GM19035 (cell line): ENCODE data around the gene KRTAP5-9.
"Not testable (repeated sequence)": the region's sequence is repeated elsewhere in the genome, so short reads cannot be mapped to it uniquely, and the experiment has no call there.

Experiments used
- ATAC-seq: cut with Tn5 transposase; IDR thresholded peaks from one replicate; pipeline ENCODE4 v1.9.1; 2021; ENCODE audit not compliant: unreplicated experiment

The KRTAP5-9 gene, protein sequence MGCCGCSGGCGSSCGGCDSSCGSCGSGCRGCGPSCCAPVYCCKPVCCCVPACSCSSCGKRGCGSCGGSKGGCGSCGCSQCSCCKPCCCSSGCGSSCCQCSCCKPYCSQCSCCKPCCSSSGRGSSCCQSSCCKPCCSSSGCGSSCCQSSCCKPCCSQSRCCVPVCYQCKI

DNA sequence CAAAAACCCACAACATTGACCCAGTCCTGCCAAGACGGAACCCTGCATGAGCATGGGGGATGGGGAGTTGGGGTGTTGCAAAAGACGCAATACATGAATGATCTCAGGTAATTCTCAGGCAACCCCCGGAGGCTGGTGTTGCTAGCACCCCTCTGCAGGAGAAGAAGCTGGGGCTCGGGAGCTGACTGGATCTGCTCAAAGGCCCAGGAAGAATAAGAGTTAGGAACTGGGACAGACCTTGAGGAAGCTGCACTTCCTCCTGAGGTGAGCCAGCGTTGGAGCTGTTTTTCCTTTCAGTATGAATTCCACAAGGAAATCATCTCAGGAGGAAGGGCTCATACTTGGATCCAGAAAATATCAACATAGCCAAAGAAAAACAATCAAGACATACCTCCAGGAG, at the start of gene KRTAP5-9:
TSS of gene KRTAP5-9 (plus strand) at position 301 of the 400 bp plus-strand sequence. CDS start 238 bp downstream, outside the sequence.
- ATAC-seq, result no peak

- ATAC-seq, result no peak
These were observed 49.1 kb upstream of the KRTAP5-9 start for GRCh38 chr11:71499125-71499524.

- no peak for ATAC-seq
These were observed 48.7 kb upstream of the KRTAP5-9 start for GRCh38 chr11:71499546-71499945.

DNA sequence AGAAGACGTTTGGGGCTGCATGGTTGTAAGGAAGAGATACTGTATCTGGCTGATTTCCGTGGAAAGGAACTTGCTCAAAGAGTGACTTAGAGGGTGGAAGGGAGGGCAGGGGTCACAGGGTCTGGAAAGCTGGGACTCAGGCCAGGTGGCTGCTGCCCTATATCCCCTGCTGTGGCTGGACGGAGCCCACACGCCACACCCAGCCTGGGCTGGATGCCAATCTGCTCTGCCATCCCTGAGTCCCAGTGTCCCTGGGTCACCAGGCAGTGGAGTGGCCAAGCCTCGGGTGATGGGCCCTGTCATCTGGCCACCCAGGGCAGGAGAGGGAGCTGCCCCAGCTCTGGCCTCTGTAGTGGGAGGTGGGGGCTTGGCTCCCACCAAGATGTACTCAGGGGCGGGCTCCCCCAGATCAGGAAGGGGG, 47.6 kb upstream of the KRTAP5-9 start:
- ATAC-seq, result no peak

DNA sequence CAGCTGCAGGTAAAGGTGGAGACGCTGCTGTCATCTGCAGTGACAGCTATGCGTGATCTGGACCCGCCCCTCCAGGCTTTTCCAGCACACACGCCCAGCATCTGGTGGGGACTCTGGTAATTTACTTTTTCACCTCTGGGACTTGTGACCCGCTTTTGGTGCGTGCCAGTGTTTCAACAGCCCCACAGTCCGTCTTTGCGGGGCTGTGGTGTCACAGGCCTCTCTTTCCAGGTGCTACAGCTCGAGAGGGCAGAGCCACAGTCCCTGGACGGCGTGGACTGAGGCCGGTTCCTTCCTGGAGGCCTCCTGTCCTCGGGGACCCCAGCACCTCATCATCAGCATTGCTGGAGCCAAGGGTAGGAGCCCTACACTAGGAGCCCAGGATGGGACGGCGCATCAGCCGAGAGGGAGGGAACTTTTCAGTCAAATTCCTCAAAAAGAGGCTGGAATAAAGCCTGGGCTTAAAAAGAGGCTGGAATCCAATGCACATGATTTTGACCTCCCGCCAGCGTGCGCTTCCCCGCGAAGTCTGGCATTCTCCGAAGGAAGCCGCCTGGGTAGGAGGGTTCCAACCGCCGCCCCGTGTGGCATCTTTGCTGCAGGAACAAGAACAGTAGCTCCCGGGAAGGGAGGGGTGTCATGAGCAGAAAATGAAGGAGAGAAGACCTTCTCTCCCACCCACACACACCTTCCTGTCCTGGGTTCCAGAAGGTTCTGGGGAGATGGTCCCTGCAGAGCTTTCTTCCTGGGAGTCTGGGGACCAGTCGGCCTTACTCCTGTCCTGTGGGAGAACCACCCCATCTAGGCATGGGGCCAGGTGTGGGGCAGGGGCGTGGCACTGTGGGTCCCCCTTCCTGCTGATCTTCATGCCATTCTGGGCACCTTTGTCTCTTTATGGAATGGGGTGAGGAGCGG, 46.9 kb upstream of the KRTAP5-9 start:
- no peak for ATAC-seq

DNA sequence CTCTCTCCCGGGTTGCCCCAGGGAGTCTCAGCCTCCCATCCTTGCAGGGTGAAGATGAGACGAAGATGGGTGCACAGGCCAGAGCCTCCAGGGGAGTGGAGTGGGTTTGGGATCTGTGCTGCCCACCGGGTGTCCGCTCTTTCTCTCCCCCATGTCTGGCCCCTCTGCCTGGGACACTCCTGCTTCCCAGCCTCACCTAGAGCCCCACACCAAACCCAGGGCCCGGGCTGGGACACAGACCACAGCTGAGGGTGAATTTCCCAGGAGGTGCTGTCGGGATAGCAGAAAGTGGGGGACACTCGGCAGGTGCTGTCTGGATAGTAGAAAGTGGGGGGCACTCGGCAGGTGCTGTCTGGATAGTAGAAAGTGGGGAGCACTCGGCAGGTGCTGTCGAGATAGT, 46.2 kb upstream of the KRTAP5-9 start:
- ATAC-seq, result no peak

- ATAC-seq, result no peak
These were observed 45.3 kb upstream of the KRTAP5-9 start for GRCh38 chr11:71502871-71503435.

GRCh38 chr11:71504531-71504930, 43.7 kb upstream of the KRTAP5-9 start:
- ATAC-seq, result no peak

GRCh38 chr11:71505001-71505400, 43.2 kb upstream of the KRTAP5-9 start:
- ATAC-seq, result no peak

DNA sequence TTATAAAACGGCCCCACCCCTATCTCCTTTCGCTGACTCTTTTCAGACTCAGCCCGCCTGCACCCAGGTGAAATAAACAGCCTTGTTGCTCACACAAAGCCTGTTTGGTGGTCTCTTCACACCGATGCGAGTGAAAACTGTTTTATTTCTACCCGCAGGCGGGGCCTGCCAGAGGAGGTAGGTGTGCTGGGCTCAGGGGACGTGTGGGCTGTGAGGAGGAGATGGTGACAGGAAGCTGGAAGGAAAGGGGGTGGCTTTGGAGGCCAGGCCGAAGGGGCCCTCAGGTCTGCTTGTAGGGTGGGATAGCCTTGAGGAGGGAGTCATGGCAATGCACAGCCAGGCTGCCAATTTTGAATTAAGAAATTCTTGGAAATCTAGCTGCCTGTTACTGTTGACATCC, 42.4 kb upstream of the KRTAP5-9 start:
- ATAC-seq, result no peak

DNA sequence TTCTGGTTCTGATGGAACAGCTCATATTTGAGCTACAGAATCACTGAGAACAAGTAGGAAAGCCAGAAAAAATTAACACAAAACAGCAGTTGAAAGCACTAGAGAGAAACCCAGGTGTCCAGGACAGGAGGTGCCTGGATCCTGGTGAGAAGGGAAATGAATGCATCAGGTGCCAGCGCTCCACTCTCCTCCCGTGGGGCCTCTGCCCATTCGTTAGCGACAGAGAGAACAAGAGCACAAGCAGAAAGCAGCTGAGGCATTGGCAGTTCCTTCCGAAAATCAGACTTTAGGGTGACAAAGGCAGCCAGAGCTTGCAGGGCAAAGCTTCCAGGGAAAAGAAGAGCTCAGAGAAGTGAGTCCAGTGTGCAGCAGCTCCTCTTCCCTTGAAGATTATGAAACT, 41.1 kb upstream of the KRTAP5-9 start:
- ATAC-seq, result no peak

- no peak for ATAC-seq
These were observed 29.4 kb upstream of the KRTAP5-9 start for GRCh38 chr11:71518506-71519471.

GRCh38 chr11:71519546-71519945, 28.7 kb upstream of the KRTAP5-9 start:
- no peak for ATAC-seq

GRCh38 chr11:71525188-71525937, 22.9 kb upstream of the KRTAP5-9 start:
- no peak for ATAC-seq

- no peak for ATAC-seq
These were observed 22.2 kb upstream of the KRTAP5-9 start for GRCh38 chr11:71525938-71526495.

GRCh38 chr11:71526796-71527575, 21.2 kb upstream of the KRTAP5-9 start, which contains the start of gene KRTAP5-7:
Gene KRTAP5-7 (plus strand): TSS chr11:71527267. CDS start chr11:71527301, 34 bp downstream.
- ATAC-seq, result not testable (repeated sequence)

- ATAC-seq, result no peak
These were observed 20.5 kb upstream of the KRTAP5-9 start for GRCh38 chr11:71527576-71528210.

DNA sequence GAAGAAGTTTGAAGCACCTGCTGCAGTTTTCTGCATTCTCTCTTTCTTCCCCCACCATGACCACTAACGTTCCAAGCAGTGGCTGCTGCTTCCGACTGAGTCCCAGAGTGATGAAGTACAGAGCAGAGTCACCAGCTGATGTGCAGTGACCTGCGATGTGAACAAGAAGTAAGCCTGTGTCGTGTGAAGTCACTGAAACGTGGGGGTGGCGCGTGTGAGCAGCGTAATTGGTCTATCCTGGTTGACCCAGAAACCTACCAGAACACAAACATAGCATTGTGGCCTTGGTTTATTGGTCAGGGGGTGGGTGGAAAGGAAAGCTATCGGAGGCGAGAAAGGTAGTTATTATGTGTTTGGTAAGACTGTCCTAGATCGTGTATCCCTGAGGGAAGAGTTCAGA, 17.6 kb upstream of the KRTAP5-9 start:
- no peak for ATAC-seq
